Embryonic facial prominence (tissue), 1 donor: Measurements from ENCODE around the gene ZNF296.
A peak's percentile ranks its signal among the peaks of the same experiment; 100 is the strongest.

Experiments used
- DNase-seq: peaks from one replicate; pipeline ENCODE4 v3.0.0-alpha.2; 2016; ENCODE audit errors: extremely low spot score

Gene ZNF296

GRCh38 chr19:45087531-45087930 lies 11.3 kb upstream of the ZNF296 start:
- no peak for DNase-seq

GRCh38 chr19:45086480-45086879 lies 10.2 kb upstream of the ZNF296 start:
- DNase-seq, result no peak

GRCh38 chr19:45082170-45082569 lies 5.9 kb upstream of the ZNF296 start:
- no peak for DNase-seq

GRCh38 chr19:45079911-45080370 lies 3.7 kb upstream of the ZNF296 start:
- no peak for DNase-seq

- DNase-seq, result peak; percentile 51
Measured at GRCh38 chr19:45079063-45079910, 3.0 kb upstream of the ZNF296 start, which contains the start of gene GEMIN7. GEMIN7 (plus strand) TSS chr19:45079260; CDS start chr19:45090115, 10,855 bp downstream.

- no peak for DNase-seq
Measured at GRCh38 chr19:45078390-45079062, 2.2 kb upstream of the ZNF296 start.

GRCh38 chr19:45076851-45077730 lies 813 bp upstream of the ZNF296 start:
- DNase-seq, result no peak

- DNase-seq, result no peak
Measured at GRCh38 chr19:45075301-45076028, 813 bp downstream of the ZNF296 start.

- no peak for DNase-seq
Measured at GRCh38 chr19:45074744-45075300, 1.5 kb downstream of the ZNF296 start.

- DNase-seq, result no peak
Measured at GRCh38 chr19:45071969-45072790, 4.1 kb downstream of the ZNF296 start.

GRCh38 chr19:45071545-45071938 lies 4.7 kb downstream of the ZNF296 start:
- DNase-seq, result no peak

GRCh38 chr19:45070861-45071544 lies 5.3 kb downstream of the ZNF296 start:
- no peak for DNase-seq

- no peak for DNase-seq
Measured at GRCh38 chr19:45070214-45070613, 6.1 kb downstream of the ZNF296 start.

- no peak for DNase-seq
Measured at GRCh38 chr19:45069056-45069455, 7.2 kb downstream of the ZNF296 start.

GRCh38 chr19:45068041-45068440 lies 8.2 kb downstream of the ZNF296 start:
- DNase-seq, result no peak

- no peak for DNase-seq
Measured at GRCh38 chr19:45066921-45067661, 9.2 kb downstream of the ZNF296 start.

- no peak for DNase-seq
Measured at GRCh38 chr19:45063851-45064801, 12.2 kb downstream of the ZNF296 start.

GRCh38 chr19:45061965-45062364 lies 14.3 kb downstream of the ZNF296 start:
- DNase-seq, result no peak
